ENCODE measurements around the gene DKKL1. TPM values are rescaled to one million over a fixed set of nuclear protein-coding genes. Genes with fewer than 3 reads are reported as not detected.

Gene DKKL1
- polyA plus RNA-seq, 1 of the 3 experiments (the other 2 are of a cell fraction), result 0.36 TPM

DNA sequence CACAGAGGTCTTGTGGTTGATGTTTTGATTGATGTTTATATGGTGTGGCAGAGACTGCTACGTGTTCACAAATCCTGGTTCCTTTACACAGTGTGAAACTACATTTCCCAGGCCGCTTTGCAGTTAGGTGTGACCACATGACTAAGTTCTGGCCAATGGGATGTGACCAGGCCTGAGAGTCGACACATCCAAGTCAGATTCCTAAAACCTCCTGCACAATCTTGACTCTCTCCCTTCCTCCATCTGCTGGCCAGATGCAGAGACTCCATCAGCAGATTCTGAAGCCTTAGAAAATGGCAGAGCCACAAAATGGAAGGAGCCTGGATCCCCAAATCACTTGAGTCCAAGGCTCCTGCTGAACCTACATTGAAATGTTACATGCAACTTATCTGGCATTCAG, 15.8 kb upstream of the DKKL1 start (continued):
- TF ChIP-seq, protein P1, sequence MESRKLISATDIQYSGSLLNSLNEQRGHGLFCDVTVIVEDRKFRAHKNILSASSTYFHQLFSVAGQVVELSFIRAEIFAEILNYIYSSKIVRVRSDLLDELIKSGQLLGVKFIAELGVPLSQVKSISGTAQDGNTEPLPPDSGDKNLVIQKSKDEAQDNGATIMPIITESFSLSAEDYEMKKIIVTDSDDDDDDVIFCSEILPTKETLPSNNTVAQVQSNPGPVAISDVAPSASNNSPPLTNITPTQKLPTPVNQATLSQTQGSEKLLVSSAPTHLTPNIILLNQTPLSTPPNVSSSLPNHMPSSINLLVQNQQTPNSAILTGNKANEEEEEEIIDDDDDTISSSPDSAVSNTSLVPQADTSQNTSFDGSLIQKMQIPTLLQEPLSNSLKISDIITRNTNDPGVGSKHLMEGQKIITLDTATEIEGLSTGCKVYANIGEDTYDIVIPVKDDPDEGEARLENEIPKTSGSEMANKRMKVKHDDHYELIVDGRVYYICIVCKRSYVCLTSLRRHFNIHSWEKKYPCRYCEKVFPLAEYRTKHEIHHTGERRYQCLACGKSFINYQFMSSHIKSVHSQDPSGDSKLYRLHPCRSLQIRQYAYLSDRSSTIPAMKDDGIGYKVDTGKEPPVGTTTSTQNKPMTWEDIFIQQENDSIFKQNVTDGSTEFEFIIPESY (IDR thresholded peaks at IDR 0.05; ENCODE audit: borderline replicate concordance, low read depth), result no peak
- no peak for TF ChIP-seq NRF1 (IDR thresholded peaks at IDR 0.05; ENCODE audit: low read depth, low read length)
- TF ChIP-seq, protein P2, sequence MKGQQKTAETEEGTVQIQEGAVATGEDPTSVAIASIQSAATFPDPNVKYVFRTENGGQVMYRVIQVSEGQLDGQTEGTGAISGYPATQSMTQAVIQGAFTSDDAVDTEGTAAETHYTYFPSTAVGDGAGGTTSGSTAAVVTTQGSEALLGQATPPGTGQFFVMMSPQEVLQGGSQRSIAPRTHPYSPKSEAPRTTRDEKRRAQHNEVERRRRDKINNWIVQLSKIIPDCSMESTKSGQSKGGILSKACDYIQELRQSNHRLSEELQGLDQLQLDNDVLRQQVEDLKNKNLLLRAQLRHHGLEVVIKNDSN (IDR thresholded peaks at IDR 0.05; ENCODE audit: borderline replicate concordance, low read depth), result peak; percentile 90
- TF ChIP-seq, protein P3, sequence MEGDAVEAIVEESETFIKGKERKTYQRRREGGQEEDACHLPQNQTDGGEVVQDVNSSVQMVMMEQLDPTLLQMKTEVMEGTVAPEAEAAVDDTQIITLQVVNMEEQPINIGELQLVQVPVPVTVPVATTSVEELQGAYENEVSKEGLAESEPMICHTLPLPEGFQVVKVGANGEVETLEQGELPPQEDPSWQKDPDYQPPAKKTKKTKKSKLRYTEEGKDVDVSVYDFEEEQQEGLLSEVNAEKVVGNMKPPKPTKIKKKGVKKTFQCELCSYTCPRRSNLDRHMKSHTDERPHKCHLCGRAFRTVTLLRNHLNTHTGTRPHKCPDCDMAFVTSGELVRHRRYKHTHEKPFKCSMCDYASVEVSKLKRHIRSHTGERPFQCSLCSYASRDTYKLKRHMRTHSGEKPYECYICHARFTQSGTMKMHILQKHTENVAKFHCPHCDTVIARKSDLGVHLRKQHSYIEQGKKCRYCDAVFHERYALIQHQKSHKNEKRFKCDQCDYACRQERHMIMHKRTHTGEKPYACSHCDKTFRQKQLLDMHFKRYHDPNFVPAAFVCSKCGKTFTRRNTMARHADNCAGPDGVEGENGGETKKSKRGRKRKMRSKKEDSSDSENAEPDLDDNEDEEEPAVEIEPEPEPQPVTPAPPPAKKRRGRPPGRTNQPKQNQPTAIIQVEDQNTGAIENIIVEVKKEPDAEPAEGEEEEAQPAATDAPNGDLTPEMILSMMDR (IDR thresholded peaks at IDR 0.05), result peak; percentile 31
- TF ChIP-seq GABPA (IDR thresholded peaks at IDR 0.05; ENCODE audit: low read depth), result no peak
- TF ChIP-seq, protein P4, sequence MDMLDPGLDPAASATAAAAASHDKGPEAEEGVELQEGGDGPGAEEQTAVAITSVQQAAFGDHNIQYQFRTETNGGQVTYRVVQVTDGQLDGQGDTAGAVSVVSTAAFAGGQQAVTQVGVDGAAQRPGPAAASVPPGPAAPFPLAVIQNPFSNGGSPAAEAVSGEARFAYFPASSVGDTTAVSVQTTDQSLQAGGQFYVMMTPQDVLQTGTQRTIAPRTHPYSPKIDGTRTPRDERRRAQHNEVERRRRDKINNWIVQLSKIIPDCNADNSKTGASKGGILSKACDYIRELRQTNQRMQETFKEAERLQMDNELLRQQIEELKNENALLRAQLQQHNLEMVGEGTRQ (IDR thresholded peaks at IDR 0.05; ENCODE audit: borderline replicate concordance, low read depth, low read length), result peak; percentile 35; the same call in 1 of the 2 replicates
- TF ChIP-seq TCF12 (IDR thresholded peaks at IDR 0.05), result no peak
- TF ChIP-seq CHD2 (IDR thresholded peaks at IDR 0.05; ENCODE audit: low read length, partially characterized antibody), result no peak
- no peak for TF ChIP-seq MXI1 (IDR thresholded peaks at IDR 0.05; ENCODE audit: low read depth, low read length)
- no peak for TF ChIP-seq NFIC (IDR thresholded peaks at IDR 0.05; ENCODE audit: borderline replicate concordance)

DNA sequence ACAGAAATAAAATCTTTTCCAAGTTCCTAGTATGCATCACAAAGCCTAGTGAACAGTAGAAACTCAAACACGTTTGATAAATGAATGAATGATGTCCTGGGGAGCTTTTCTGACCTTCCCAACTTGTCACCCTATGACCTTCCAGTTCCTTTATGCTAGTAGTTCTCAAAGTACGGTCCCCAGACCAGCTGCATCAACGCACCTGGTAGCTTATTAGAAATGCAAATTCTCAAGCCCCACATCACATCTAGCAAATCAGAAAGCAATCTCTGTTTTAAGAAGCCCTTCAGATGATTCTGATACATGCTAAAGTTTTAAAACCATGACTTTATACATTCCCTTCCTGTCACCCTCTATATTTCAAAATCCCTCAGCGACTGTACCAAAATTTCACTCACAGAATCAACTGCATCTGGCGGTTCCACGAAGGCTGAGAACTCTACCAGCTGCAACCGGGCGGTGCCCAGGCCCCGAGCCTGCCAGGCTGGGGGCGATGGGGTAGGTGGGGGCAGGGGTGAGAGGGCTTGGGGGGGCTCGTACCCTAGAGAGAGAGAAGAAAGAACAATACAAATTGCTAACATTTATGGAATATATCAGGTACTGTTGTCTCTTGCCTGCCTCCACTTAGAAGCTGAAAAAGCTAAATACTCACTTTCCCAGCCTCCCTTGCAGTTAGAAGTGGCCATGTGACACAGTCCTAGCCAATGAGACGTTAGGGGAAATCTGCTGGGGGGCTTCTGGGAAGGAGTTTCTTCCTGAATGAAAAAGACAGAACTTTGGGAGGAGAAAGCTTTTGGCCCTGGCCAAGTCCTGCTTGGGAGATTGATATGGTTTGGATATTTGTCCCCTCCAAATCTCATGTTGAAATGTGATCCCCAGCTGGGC, 15.1 kb upstream of the DKKL1 start:
- H3K27ac ChIP-seq (ENCODE audit: low read depth in 2 of 2, low read length in 1 of 2), result no peak overlapping the region
- no peak overlapping the region for H3K4me2 ChIP-seq
- no peak overlapping the region for H3K9ac ChIP-seq
- no peaks in the 10 kb centered on the region for H4K20me1 ChIP-seq (ENCODE audit: insufficient read depth)
- H3K9me2 ChIP-seq, result no peaks in the 10 kb centered on the region
- DNase-seq, result no peak
- ChIA-PET CTCF (interaction anchor here (0.9 to 1.4 kb wide), 2 partner anchors 21 to 43 kb away, joined by 3 to 5 read pairs; no protein-coding TSS in a partner anchor), POLR2A (no interaction called here)
- WGBS (ENCODE audit: low lambda C conversion rate), result 92% methylated on average over 12 of the region's 12 CpGs
- H3F3A ChIP-seq (replicated peaks; ENCODE audit: insufficient read depth), result peaks cover 3% of the 10 kb centered on the region
- H3K27me3 ChIP-seq (ENCODE audit: insufficient read depth), result no peaks in the 10 kb centered on the region
- peaks cover 21 to 69% of the 10 kb centered on the region in 2 experiments for H3K36me3 ChIP-seq (replicated peaks in 1 of 2; ENCODE audit: control insufficient read depth in 1 of 2, insufficient read depth in 2 of 2, low read length in 1 of 2)
- no peaks in the 10 kb centered on the region for H3K9me3 ChIP-seq
- H3K4me3 ChIP-seq (ENCODE audit: low read depth in 2 of 2, low read length in 1 of 2), result no peak overlapping the region
- H2AFZ ChIP-seq (ENCODE audit: low read depth), result no peak overlapping the region
- H3K4me1 ChIP-seq (ENCODE audit: control insufficient read depth in 1 of 2, insufficient read depth in 2 of 2, low read depth in 1 of 2, low read length in 1 of 2), result no peaks in the 10 kb centered on the region
- TF ChIP-seq, protein P5, sequence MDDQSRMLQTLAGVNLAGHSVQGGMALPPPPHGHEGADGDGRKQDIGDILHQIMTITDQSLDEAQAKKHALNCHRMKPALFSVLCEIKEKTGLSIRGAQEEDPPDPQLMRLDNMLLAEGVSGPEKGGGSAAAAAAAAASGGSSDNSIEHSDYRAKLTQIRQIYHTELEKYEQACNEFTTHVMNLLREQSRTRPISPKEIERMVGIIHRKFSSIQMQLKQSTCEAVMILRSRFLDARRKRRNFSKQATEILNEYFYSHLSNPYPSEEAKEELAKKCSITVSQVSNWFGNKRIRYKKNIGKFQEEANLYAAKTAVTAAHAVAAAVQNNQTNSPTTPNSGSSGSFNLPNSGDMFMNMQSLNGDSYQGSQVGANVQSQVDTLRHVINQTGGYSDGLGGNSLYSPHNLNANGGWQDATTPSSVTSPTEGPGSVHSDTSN (IDR thresholded peaks at IDR 0.05), result no peak
- TF ChIP-seq, protein P2 (IDR thresholded peaks at IDR 0.05; ENCODE audit: borderline replicate concordance, low read depth), result peak; percentile 80; the same call in 1 of the 2 replicates
- no peaks in the 10 kb centered on the region for H3K79me2 ChIP-seq (ENCODE audit: insufficient read depth)

All from SK-N-SH (cell line).